HEK293 (cell line): ENCODE measurements around the gene AP2A1.

Experiments
- HIC1 ChIP-seq: fragments of 450-650 bp; formaldehyde crosslinking; IDR thresholded peaks from 2 replicates; pipeline ENCODE4 v1.5.1; 2016; ENCODE audit warnings: missing biosample characterization, missing genetic modification characterization
- PATZ1 ChIP-seq: fragments of 450-650 bp; formaldehyde crosslinking; IDR thresholded peaks from 2 replicates; pipeline ENCODE4 v1.5.1; 2016; ENCODE audit warnings: missing biosample characterization, missing genetic modification characterization
- PRDM10 ChIP-seq: fragments of 450-650 bp; formaldehyde crosslinking; IDR thresholded peaks from 2 replicates; pipeline ENCODE4 v1.5.1; 2016; ENCODE audit warnings: missing biosample characterization, missing genetic modification characterization
- SP3 ChIP-seq: fragments of 450-650 bp; formaldehyde crosslinking; IDR thresholded peaks from 2 replicates; pipeline ENCODE4 v1.5.1; 2016; ENCODE audit warnings: missing biosample characterization, missing genetic modification characterization
- TCF7L2 ChIP-seq: IDR thresholded peaks from 2 replicates; pipeline ENCODE4 v1.6.1; 2011; ENCODE audit warnings: low read depth, mild to moderate bottlenecking, inconsistent platforms, low read length, moderate library complexity, borderline replicate concordance
- YY2 ChIP-seq: fragments of 450-650 bp; formaldehyde crosslinking; IDR thresholded peaks from 2 replicates; pipeline ENCODE4 v1.5.1; 2016; ENCODE audit warnings: missing biosample characterization, missing genetic modification characterization
- ZBTB20 ChIP-seq: fragments of 450-650 bp; formaldehyde crosslinking; IDR thresholded peaks from 2 replicates; pipeline ENCODE4 v1.5.1; 2016; ENCODE audit warnings: missing biosample characterization, missing genetic modification characterization
- ZBTB48 ChIP-seq: fragments of 450-650 bp; formaldehyde crosslinking; IDR thresholded peaks from 2 replicates; pipeline ENCODE4 v1.5.1; 2016; ENCODE audit warnings: missing biosample characterization, missing genetic modification characterization
- ZFHX2 ChIP-seq: fragments of 450-650 bp; formaldehyde crosslinking; conservative IDR thresholded peaks from 2 replicates; pipeline ENCODE4 v1.5.1; 2016; ENCODE audit warnings: missing biosample characterization, missing genetic modification characterization
- ZFP3 ChIP-seq: fragments of 450-650 bp; formaldehyde crosslinking; IDR thresholded peaks from 2 replicates; pipeline ENCODE4 v1.5.1; 2016; ENCODE audit warnings: low read depth, missing biosample characterization, missing genetic modification characterization
- ZNF175 ChIP-seq: fragments of 450-650 bp; formaldehyde crosslinking; IDR thresholded peaks from 2 replicates; pipeline ENCODE4 v1.5.1; 2016; ENCODE audit warnings: missing biosample characterization, missing genetic modification characterization
- ZNF449 ChIP-seq: fragments of 450-650 bp; formaldehyde crosslinking; IDR thresholded peaks from 2 replicates; pipeline ENCODE4 v1.5.1; 2017; ENCODE audit warnings: missing biosample characterization, mild to moderate bottlenecking, missing genetic modification characterization, moderate library complexity
- ZNF510 ChIP-seq: fragments of 450-650 bp; formaldehyde crosslinking; IDR thresholded peaks from 2 replicates; pipeline ENCODE4 v1.5.1; 2018; ENCODE audit warnings: mild to moderate bottlenecking, missing genetic modification characterization, missing biosample characterization; ENCODE audit not compliant: insufficient replicate concordance
- ZNF518A ChIP-seq: fragments of 450-650 bp; formaldehyde crosslinking; conservative IDR thresholded peaks from 2 replicates; pipeline ENCODE4 v1.5.1; 2016; ENCODE audit warnings: low read depth, missing biosample characterization, missing genetic modification characterization
- ZNF561 ChIP-seq: fragments of 450-650 bp; IDR thresholded peaks from 2 replicates; pipeline ENCODE4 v1.5.1; 2018; ENCODE audit warnings: missing biosample characterization, missing genetic modification characterization, borderline replicate concordance
- ZNF843 ChIP-seq: fragments of 450-650 bp; formaldehyde crosslinking; IDR thresholded peaks from 2 replicates; pipeline ENCODE4 v1.5.1; 2016; ENCODE audit warnings: missing biosample characterization, missing genetic modification characterization
- ZSCAN23 ChIP-seq: fragments of 450-650 bp; formaldehyde crosslinking; IDR thresholded peaks from 2 replicates; pipeline ENCODE4 v1.5.1; 2016; ENCODE audit warnings: missing biosample characterization, missing genetic modification characterization
- ZSCAN30 ChIP-seq: fragments of 450-650 bp; IDR thresholded peaks from 2 replicates; pipeline ENCODE4 v1.5.1; 2018; ENCODE audit warnings: missing biosample characterization, mild to moderate bottlenecking, missing genetic modification characterization, moderate library complexity
- TF ChIP-seq, protein P1 (sequence below): fragments of 450-650 bp; formaldehyde crosslinking; IDR thresholded peaks from 2 replicates; pipeline ENCODE4 v1.5.1; 2016; ENCODE audit warnings: missing biosample characterization, missing genetic modification characterization

Gene AP2A1

DNA sequence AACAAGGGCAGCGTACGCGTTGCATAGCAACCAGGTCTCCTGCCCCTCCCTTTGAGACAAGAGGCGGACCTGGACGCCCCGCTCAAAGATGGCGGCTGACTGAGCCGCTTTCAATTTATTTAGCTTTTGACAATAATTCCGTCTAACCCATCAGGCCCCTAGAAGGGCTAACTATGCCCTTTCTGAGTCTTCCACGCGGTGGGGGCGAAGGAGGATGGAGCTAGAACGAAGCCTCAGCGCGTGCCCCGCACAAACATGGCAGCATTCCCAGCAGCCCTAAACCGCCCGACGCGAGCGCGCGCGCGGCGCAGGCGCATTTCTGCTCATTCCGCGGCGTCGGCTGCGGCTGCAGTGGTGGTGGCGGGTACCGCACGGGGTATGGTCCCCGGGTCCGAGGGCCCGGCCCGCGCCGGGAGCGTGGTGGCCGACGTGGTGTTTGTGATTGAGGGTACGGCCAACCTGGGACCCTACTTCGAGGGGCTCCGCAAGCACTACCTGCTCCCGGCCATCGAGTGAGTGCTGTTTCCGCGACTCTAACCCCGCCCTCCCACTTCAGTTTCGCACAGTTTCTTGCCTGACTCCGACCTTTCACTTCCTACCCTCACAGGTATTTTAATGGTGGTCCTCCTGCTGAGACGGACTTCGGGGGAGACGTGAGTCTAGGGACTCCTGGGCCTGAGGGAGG, 51.3 kb downstream of the AP2A1 start, which contains the start of gene MED25 (continued):
- no peak for TF ChIP-seq ZNF510 (tag by site-specific recombination)
- TF ChIP-seq ZNF175 (tag by site-specific recombination), result no peak
- TF ChIP-seq ZNF518A (tag by site-specific recombination), result no peak
- no peak for TF ChIP-seq HIC1
- peak; percentile 79 for TF ChIP-seq ZBTB20 (tag by site-specific recombination)
- TF ChIP-seq ZNF561 (tag by site-specific recombination), result peak; percentile 19; the same call in 1 of the 2 replicates
- TF ChIP-seq ZNF449, result peak; percentile 45
- TF ChIP-seq YY2 (tag by site-specific recombination), result peak; percentile 88
- TF ChIP-seq ZSCAN30, result peak; percentile 69; the same call in 1 of the 2 replicates
- no peak for TF ChIP-seq ZFP3 (tag by site-specific recombination)
- no peak for TF ChIP-seq PRDM10
- TF ChIP-seq ZFHX2 (tag by site-specific recombination), result no peak; the same call in 1 of the 2 replicates
- no peak for TF ChIP-seq TCF7L2
- TF ChIP-seq PATZ1 (tag by site-specific recombination), result no peak
- TF ChIP-seq ZBTB48, result 0 out of 2 replicates have a peak, but pooled peaks have one; percentile 25
- TF ChIP-seq, protein P1, sequence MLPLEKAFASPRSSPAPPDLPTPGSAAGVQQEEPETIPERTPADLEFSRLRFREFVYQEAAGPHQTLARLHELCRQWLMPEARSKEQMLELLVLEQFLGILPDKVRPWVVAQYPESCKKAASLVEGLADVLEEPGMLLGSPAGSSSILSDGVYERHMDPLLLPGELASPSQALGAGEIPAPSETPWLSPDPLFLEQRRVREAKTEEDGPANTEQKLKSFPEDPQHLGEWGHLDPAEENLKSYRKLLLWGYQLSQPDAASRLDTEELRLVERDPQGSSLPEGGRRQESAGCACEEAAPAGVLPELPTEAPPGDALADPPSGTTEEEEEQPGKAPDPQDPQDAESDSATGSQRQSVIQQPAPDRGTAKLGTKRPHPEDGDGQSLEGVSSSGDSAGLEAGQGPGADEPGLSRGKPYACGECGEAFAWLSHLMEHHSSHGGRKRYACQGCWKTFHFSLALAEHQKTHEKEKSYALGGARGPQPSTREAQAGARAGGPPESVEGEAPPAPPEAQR (tag by site-specific recombination), result no peak
- no peak for TF ChIP-seq ZSCAN23 (tag by site-specific recombination)
- TF ChIP-seq ZNF843 (tag by site-specific recombination), result no peak
- TF ChIP-seq SP3 (tag by site-specific recombination), result peak; percentile 70
